ENCODE measurements around the gene ANKRD12.

GRCh38 chr18:9240270-9240669, 103.7 kb downstream of the ANKRD12 start:
- TF ChIP-seq CTCF (IDR thresholded peaks at IDR 0.05) (no peak), POLR2A (IDR thresholded peaks at IDR 0.05) (no peak)
